Activated naive CD4-positive, alpha-beta T cell treated with anti-CD3 and anti-CD28 coated beads for 36 hours (primary cell): ENCODE measurements around the gene TMEM50B. TPM values are rescaled to one million over a fixed set of nuclear protein-coding genes. Genes with fewer than 3 reads are reported as not detected.
"Not testable (repeated sequence)": the region's sequence is repeated elsewhere in the genome, so short reads cannot be mapped to it uniquely, and the experiment has no call there.

Experiments
- CTCF ChIA-PET: fragments of 350-600 bp; sonication (Branson Sonifier 250); formaldehyde crosslinking; loops from one replicate; lab custom pipeline; 2021; ENCODE audit warnings: antibody characterized with exemption; lab: Charles Lee
- DNase-seq: peaks from one replicate; pipeline ENCODE4 v3.0.0-alpha.2; 2020
- H3K27ac Mint-ChIP-seq: one replicate; pipeline ENCODE4 v1.8.0; 2021; ENCODE audit warnings: mild to moderate bottlenecking, mixed read lengths
- H3K27me3 Mint-ChIP-seq: one replicate; pipeline ENCODE4 v1.8.0; 2021; ENCODE audit warnings: low read depth, mixed read lengths
- H3K36me3 Mint-ChIP-seq: one replicate; pipeline ENCODE4 v1.8.0; 2021; ENCODE audit warnings: low read depth, mixed read lengths
- H3K4me1 Mint-ChIP-seq: one replicate; pipeline ENCODE4 v1.8.0; 2021; ENCODE audit warnings: low read depth, mixed read lengths
- H3K4me3 Mint-ChIP-seq: one replicate; pipeline ENCODE4 v1.8.0; 2021; ENCODE audit warnings: mild to moderate bottlenecking, moderate library complexity, mixed read lengths
- H3K9me3 Mint-ChIP-seq: one replicate; pipeline ENCODE4 v1.8.0; 2021; ENCODE audit warnings: mixed read lengths
- intact Hi-C: fragments of 100-400 bp; cut with micrococcal nuclease; formaldehyde crosslinking; loops from one replicate; pipeline ENCODE4 v1.15.1; 2023
- total RNA-seq, 2 experiments: library from RNA; stranded (reverse); gene quantifications; one replicate each; pipeline ENCODE4 v1.2.3, GENCODE V29; 2021

Gene TMEM50B
- total RNA-seq, 2 experiments from 2014 or later: 17.8 to 18.2 TPM

DNA sequence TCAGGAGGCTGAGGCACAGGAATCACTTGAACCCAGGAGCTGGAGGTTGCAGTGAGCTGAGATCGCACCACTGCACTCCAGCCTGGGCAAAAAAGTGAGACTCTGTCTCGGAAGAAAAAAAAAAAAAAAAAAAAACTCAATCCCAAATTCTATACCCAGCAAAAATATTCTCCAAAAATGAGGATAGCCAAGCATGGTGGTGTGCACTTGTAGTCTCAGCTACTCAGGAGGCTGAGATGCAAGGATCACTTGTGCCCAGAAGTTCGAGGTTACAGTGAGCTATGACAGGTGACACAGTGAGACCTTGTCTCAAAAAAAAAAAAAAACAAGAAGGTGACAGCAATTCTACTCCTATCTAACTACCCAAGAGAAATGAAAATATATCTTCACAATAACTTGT is 6.4 kb downstream of the TMEM50B start:
- intact Hi-C loops: no loop called here
- no peaks in the 10 kb centered on the region for H3K27me3 Mint-ChIP-seq
- H3K4me3 Mint-ChIP-seq: no peak overlapping the region
- H3K4me1 Mint-ChIP-seq: peaks cover 24% of the 10 kb centered on the region
- no peaks in the 10 kb centered on the region for H3K9me3 Mint-ChIP-seq
- DNase-seq: no peak
- H3K27ac Mint-ChIP-seq: no peak overlapping the region
- CTCF ChIA-PET: no interaction called here
- H3K36me3 Mint-ChIP-seq: peaks cover 1% of the 10 kb centered on the region

DNA sequence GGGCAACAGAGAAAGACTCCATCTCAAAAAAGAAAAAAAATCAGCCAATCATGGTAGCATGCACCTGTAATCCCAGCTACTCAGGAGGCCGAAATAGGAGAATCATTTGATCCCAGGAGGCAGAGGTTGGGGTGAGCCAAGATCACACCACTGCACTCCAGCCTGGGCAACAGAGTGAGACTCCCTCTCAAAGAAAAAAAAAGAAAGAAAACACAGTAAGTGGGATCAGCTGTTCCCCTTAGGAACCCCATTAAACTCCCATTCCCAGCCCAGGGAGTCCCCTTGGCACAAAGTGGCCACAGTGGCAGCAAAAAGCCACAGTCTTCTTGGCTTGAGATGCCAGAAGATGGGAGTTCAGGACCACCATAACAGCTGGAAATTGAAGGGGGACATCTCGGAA is 9.1 kb downstream of the TMEM50B start:
- H3K4me3 Mint-ChIP-seq: no peak overlapping the region
- intact Hi-C loops: no loop called here
- CTCF ChIA-PET: interaction anchor here (0.6 to 0.9 kb wide), 3 partner anchors 9 to 907 kb away, joined by 3 to 4 read pairs (median 3); no protein-coding TSS in a partner anchor
- no peaks in the 10 kb centered on the region for H3K27me3 Mint-ChIP-seq
- peaks cover 1% of the 10 kb centered on the region for H3K36me3 Mint-ChIP-seq
- no peak overlapping the region for H3K27ac Mint-ChIP-seq
- H3K4me1 Mint-ChIP-seq: peaks cover 20% of the 10 kb centered on the region
- H3K9me3 Mint-ChIP-seq: no peaks in the 10 kb centered on the region
- DNase-seq: no peak

DNA sequence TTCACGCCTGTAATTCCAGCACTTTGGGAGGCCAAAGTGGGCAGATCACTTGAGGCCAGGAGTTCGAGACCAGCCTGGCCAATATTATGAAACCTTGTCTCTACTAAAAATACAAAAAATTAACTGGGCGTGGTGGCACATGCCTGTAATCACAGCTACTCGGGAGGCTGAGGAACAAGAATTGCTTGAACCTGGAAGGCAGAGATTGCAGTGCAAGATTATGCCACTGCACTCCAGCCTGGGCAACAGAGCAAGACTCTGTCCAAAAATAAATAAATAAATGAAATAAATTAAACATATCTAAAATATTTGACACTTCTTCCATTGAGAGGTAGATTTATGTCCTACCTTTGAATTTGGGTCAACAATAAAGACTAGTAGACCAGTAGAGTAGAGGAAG is 10.6 kb downstream of the TMEM50B start:
- H3K27ac Mint-ChIP-seq, H3K9me3 Mint-ChIP-seq, H3K27me3 Mint-ChIP-seq, H3K4me3 Mint-ChIP-seq, H3K36me3 Mint-ChIP-seq, intact Hi-C loops, DNase-seq: not testable (repeated sequence)
- H3K4me1 Mint-ChIP-seq: peaks cover 22% of the 10 kb centered on the region
- CTCF ChIA-PET: interaction anchor here (2.4 kb wide), 1 partner anchor 24 kb away, joined by 9 read pairs; no protein-coding TSS in a partner anchor

DNA sequence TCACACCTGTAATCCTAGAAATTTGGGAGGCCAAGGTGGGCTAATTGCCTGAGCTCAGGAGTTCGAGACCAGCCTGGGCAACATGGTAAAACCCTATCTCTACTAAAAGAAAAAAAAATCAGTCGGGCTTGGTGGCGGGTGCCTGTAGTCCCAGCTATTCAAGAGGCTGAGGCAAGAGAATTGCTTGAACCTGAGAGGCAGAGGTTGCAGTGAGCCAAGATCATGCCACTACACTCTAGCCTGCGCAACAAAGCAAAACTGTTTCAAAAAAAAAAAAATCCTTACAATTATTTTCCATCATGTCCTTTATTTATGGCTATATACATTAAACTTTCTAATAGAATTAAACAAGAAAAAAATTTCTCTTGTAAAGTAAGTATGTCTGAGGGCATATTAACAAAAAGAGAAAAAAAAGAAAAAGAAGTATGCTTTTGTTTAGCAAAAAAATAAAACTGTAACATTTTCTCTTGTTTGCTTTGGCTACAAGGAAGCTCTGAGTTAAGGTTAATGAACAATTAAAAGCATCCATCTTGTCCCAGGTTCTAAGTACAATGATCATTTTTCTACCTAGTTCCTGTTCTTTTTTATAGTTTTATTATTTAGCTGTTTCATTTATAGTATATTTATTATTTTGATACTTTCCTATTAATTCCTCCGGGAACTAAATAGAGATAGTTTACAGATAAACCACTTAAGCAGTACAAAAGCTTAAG is 18.1 kb downstream of the TMEM50B start:
- H3K36me3 Mint-ChIP-seq: peaks cover 3% of the 10 kb centered on the region
- no peak overlapping the region for H3K27ac Mint-ChIP-seq
- DNase-seq: no peak
- intact Hi-C loops: no loop called here
- H3K4me3 Mint-ChIP-seq: no peak overlapping the region
- H3K27me3 Mint-ChIP-seq: no peaks in the 10 kb centered on the region
- H3K9me3 Mint-ChIP-seq: no peaks in the 10 kb centered on the region
- CTCF ChIA-PET: interaction anchor here (0.6 to 1.8 kb wide), 6 partner anchors 9 to 816 kb away, joined by 3 to 4 read pairs (median 3); no protein-coding TSS in a partner anchor
- H3K4me1 Mint-ChIP-seq: peaks cover 3% of the 10 kb centered on the region

DNA sequence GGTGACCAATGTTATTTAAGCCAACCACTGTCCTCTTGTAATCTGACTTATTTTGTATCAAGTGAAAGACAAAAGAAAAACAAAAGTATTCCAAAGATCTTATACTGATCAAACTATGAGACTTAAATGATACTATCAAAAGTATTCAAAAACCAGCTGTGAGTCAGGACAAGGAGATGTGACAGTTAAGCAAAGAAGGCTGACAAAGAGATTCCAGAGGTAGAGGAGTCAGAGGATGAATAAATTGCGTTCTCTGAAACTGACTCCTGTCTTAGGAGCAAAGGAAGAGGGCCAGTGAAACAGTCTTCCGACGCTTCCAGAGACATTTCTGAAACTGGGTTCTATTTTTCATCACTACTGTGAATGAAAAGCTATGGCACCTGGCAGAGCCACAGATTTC is 20.9 kb downstream of the TMEM50B start:
- peaks cover 3% of the 10 kb centered on the region for H3K4me1 Mint-ChIP-seq
- CTCF ChIA-PET: interaction anchor here (0.6 to 1.7 kb wide), 4 partner anchors 14 to 147 kb away, joined by 3 to 6 read pairs (median 4); no protein-coding TSS in a partner anchor
- intact Hi-C loops: no loop called here

DNA sequence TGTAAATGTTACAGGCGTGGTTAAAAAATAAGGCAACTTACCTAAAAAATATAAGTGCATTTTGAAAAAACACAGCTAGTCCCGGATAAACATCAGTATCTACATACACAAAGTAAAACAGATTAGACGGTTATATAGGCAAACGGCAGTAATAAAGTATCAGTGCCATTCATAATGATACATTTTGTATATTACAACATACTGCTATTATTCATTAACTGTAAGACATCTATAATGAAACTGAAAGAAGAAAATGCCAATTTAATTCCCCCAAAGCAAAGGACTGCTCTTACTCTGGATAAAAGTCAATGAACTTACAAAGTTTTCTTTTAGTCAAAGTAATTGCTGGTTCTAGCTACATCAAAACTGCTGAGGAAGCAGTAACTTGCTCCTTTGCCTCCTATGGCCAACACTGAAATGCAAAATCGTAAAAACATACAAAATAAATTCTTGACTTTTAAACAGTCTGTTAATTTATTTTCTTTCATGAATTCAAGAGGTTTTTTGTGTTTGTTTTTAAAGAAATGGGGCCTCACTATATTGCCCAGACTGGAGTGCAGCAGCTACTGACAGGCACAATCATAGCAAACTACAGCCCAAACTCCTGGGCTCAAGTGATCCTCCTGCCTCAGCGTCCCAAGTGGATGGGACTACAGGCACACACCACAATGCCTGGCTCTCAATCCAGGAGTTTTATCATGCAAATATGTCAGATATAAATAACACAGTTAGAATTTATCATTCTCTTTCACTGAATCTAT is 23.9 kb downstream of the TMEM50B start:
- no peak overlapping the region for H3K27ac Mint-ChIP-seq
- no peak for DNase-seq
- H3K36me3 Mint-ChIP-seq: peaks cover 6% of the 10 kb centered on the region
- no peaks in the 10 kb centered on the region for H3K9me3 Mint-ChIP-seq
- intact Hi-C loops: no loop called here
- H3K4me1 Mint-ChIP-seq: peaks cover 3% of the 10 kb centered on the region
- CTCF ChIA-PET: interaction anchor here (0.6 kb wide), 1 partner anchor 9 kb away, joined by 4 read pairs; no protein-coding TSS in a partner anchor
- no peak overlapping the region for H3K4me3 Mint-ChIP-seq
- H3K27me3 Mint-ChIP-seq: no peaks in the 10 kb centered on the region

More for the DNA sequence above, 20.9 kb downstream of the TMEM50B start:
- Mint-ChIP-seq H3K27me3 (no peaks in the 10 kb centered on the region), H3K4me3 (no peak overlapping the region), H3K36me3 (peaks cover 3% of the 10 kb centered on the region), H3K27ac (no peak overlapping the region), H3K9me3 (no peaks in the 10 kb centered on the region)
- DNase-seq: no peak

DNA sequence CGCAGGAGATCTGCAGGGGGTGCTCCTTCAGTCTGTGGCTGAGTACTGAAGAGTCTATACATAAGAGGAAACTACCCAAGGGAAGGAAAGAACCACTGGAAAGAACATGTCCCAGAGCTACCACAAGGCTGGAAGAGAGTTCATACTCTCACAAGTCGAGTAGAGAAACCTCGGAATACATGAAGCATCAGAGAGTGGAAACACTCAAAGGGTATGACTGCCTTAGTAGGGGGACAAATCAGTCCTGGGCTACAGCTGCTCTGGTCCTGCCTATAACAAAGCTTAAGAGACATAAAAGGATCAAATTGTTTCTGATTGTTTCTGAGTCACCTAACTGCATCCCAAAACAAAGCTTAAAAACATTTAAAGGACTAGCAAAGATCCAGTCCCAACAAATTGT is 27.4 kb downstream of the TMEM50B start:
- H3K36me3 Mint-ChIP-seq: peaks cover 3% of the 10 kb centered on the region
- no peak overlapping the region for H3K4me3 Mint-ChIP-seq
- H3K27ac Mint-ChIP-seq: no peak overlapping the region
- H3K4me1 Mint-ChIP-seq: peaks cover 3% of the 10 kb centered on the region
- CTCF ChIA-PET: interaction anchor here (0.5 to 1.9 kb wide), 7 partner anchors 9 to 1055 kb away, joined by 3 to 4 read pairs (median 4); no protein-coding TSS in a partner anchor
- no peak for DNase-seq
- no peaks in the 10 kb centered on the region for H3K27me3 Mint-ChIP-seq
- intact Hi-C loops: no loop called here
- H3K9me3 Mint-ChIP-seq: no peaks in the 10 kb centered on the region

DNA sequence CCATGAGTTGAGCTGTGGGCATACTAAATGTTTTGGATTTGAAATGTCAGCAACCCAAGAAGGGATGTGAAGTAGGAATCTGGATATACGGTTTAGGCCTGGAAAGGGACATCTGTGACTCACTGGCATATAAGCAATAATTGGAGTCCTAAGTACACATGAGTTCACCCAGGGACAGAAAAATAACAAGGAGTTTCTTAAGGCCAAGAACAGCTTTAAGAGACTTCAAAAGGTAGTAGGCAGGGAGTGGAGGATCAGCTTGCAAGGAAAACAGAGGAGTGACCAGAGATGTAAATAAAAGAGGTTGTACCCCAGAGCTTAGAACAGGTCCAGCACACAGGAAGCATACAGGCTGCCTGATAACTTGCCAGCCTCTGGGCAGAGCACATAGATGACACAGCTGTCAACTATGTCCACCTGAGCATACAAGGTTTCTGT is 28.1 kb downstream of the TMEM50B start:
- CTCF ChIA-PET: interaction anchor here (0.6 to 1.9 kb wide), 4 partner anchors 10 to 332 kb away, joined by 3 to 4 read pairs (median 4); no protein-coding TSS in a partner anchor
- peaks cover 3% of the 10 kb centered on the region for H3K4me1 Mint-ChIP-seq
- H3K36me3 Mint-ChIP-seq: peaks cover 3% of the 10 kb centered on the region
- intact Hi-C loops: no loop called here
- H3K9me3 Mint-ChIP-seq: no peaks in the 10 kb centered on the region
- H3K4me3 Mint-ChIP-seq: no peak overlapping the region
- DNase-seq: no peak
- no peaks in the 10 kb centered on the region for H3K27me3 Mint-ChIP-seq
- H3K27ac Mint-ChIP-seq: no peak overlapping the region

DNA sequence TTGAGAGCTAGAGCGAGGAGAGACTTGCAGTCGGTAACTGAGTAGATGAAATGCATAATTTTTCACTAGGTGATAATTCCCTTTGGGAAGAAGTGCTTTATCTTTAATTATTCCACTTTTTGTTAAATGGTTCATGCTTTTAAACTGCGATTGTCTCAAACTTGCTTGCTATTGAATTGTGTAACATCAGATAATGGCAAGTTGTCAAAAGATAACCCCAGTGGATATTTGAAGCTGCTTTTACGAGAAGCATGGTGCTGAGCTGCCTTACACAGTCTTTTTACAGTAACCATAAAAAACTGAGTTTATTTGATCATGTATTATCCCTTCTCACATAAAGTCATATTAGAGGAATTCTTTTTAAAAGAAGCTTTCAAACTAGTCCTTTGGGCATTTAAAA is 30.2 kb downstream of the TMEM50B start:
- CTCF ChIA-PET: interaction anchor here (0.8 to 7.6 kb wide), 2 partner anchors 13 to 89 kb away, joined by 3 to 79 read pairs; no protein-coding TSS in a partner anchor
- no peaks in the 10 kb centered on the region for H3K9me3 Mint-ChIP-seq
- no peak for DNase-seq
- H3K4me3 Mint-ChIP-seq: no peak overlapping the region
- intact Hi-C loops: loop anchor here (5.0 to 10.0 kb wide), 3 partner anchors 317 to 615 kb away; no protein-coding TSS in a partner anchor
- H3K27ac Mint-ChIP-seq: no peak overlapping the region
- H3K27me3 Mint-ChIP-seq: no peaks in the 10 kb centered on the region
- peaks cover 3% of the 10 kb centered on the region for H3K36me3 Mint-ChIP-seq
- H3K4me1 Mint-ChIP-seq: peaks cover 4% of the 10 kb centered on the region

DNA sequence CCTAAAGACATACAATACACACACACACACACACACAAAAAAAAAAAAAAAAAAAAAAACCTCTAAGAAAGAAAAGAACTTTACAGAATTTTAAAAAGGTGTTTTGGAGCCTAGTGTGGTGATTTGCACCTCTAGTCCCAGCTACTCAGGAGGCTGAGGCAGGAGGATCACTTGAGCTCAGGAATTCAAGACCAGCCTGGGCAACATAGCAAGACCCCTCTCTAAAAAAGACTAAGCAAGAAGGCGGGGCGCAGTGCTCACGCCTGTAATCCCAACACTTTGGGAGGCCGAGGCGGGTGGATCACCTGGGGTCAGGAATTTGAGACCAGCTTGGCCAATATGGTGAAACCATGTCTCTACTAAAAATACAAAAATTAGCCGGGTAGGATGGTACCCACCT is 33.2 kb downstream of the TMEM50B start:
- H3K4me3 Mint-ChIP-seq, DNase-seq, H3K4me1 Mint-ChIP-seq, H3K27me3 Mint-ChIP-seq, H3K36me3 Mint-ChIP-seq, H3K9me3 Mint-ChIP-seq, H3K27ac Mint-ChIP-seq: not testable (repeated sequence)
- CTCF ChIA-PET: interaction anchor here (0.6 to 7.6 kb wide), 11 partner anchors 9 to 257 kb away, joined by 3 to 79 read pairs (median 6); no protein-coding TSS in a partner anchor
- intact Hi-C loops: loop anchor here (5.0 to 10.0 kb wide), 3 partner anchors 314 to 612 kb away; no protein-coding TSS in a partner anchor

DNA sequence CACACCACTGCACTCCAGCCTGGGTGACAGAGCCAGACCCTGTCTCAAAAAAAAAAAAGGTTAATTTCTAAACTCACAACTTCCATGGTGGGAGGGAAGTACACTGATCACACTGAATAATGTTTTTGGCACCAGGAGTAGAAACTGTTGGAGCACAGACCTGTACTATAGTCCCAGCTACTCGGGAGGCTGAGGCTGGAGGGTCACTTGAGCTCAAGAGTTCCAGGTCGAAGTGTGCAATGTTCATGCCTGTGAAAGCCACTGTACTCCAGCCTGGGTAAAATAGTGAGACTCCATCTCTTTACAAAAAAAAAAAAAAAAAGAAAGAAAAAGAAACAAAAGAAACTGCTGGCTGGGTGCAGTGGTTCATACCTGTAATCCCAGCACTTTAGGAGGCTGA is 35.3 kb downstream of the TMEM50B start:
- no peak for DNase-seq
- intact Hi-C loops: loop anchor here (2.0 to 10.0 kb wide), 3 partner anchors 64 to 610 kb away; no protein-coding TSS in a partner anchor
- H3K27me3 Mint-ChIP-seq: no peaks in the 10 kb centered on the region
- CTCF ChIA-PET: interaction anchor here (0.6 to 7.6 kb wide), 33 partner anchors 8 to 738 kb away, joined by 3 to 79 read pairs (median 5); partner anchors contain the start of gene TMEM50B
- no peak overlapping the region for H3K27ac Mint-ChIP-seq
- H3K4me3 Mint-ChIP-seq: no peak overlapping the region
- peaks cover 4% of the 10 kb centered on the region for H3K4me1 Mint-ChIP-seq
- peaks cover 6% of the 10 kb centered on the region for H3K36me3 Mint-ChIP-seq
- H3K9me3 Mint-ChIP-seq: no peaks in the 10 kb centered on the region

DNA sequence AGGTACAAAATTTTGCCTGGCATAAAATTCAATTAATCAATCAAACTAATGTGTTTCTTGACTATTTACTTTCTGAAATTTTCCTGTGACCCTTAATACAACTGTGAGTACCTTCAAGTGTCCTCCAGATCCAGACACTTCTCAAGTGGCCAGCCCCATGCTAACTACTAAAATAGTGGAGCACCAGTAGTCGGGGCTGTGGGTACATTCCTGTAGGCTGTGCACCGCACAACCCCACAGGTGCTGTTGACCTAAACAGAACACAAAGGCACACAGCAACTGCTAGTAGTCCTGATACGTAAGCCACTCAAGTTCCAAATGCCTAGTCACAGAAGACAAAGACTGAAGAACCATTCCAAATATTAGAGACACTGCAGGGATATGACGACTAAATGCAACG is 36.6 kb downstream of the TMEM50B start:
- H3K27me3 Mint-ChIP-seq: no peaks in the 10 kb centered on the region
- DNase-seq: no peak
- intact Hi-C loops: loop anchor here (10.0 kb wide), 2 partner anchors 508 to 608 kb away; no protein-coding TSS in a partner anchor
- H3K4me1 Mint-ChIP-seq: peaks cover 4% of the 10 kb centered on the region
- CTCF ChIA-PET: interaction anchor here (1.0 to 1.7 kb wide), 2 partner anchors 246 to 637 kb away, joined by 4 to 7 read pairs; no protein-coding TSS in a partner anchor
- H3K4me3 Mint-ChIP-seq: no peak overlapping the region
- H3K9me3 Mint-ChIP-seq: no peaks in the 10 kb centered on the region
- no peak overlapping the region for H3K27ac Mint-ChIP-seq
- peaks cover 6% of the 10 kb centered on the region for H3K36me3 Mint-ChIP-seq
